OCI-LY1 (cell line): ENCODE results near the gene ZFHX3.

ENCODE experiments used
- H2AFZ ChIP-seq: fragments of 200-600 bp; sonication (generic), shearing (Covaris generic); 2 replicates; pipeline ENCODE4 v1.6.0; 2014; ENCODE audit warnings: antibody characterized with exemption, mild to moderate bottlenecking, low read length
- H3F3A ChIP-seq: fragments of 200-600 bp; sonication (generic), shearing (Covaris generic); 2 replicates; pipeline ENCODE4 v1.6.0; 2014; ENCODE audit warnings: mild to moderate bottlenecking, antibody characterized with exemption, low read length, moderate library complexity; ENCODE audit not compliant: insufficient read depth
- H3K27ac ChIP-seq: fragments of 200-600 bp; sonication (generic); 2 replicates; pipeline ENCODE4 v1.5.1; 2014; ENCODE audit warnings: low read length, mixed run types, mild to moderate bottlenecking, low read depth; ENCODE audit not compliant: poor library complexity, severe bottlenecking
- H3K27me3 ChIP-seq: fragments of 200-600 bp; sonication (generic); 2 replicates; pipeline ENCODE4 v1.6.0; 2014; ENCODE audit warnings: antibody characterized with exemption, mild to moderate bottlenecking, low read length, moderate library complexity; ENCODE audit not compliant: insufficient read depth
- H3K36me3 ChIP-seq: fragments of 200-600 bp; sonication (generic); 2 replicates; pipeline ENCODE4 v1.6.1; 2014; ENCODE audit warnings: mild to moderate bottlenecking, antibody characterized with exemption, low read length, moderate library complexity, mixed read lengths; ENCODE audit not compliant: insufficient read depth
- H3K4me1 ChIP-seq: fragments of 200-600 bp; sonication (generic); 2 replicates; pipeline ENCODE4 v1.5.1; 2014; ENCODE audit warnings: mild to moderate bottlenecking, low read length, moderate library complexity; ENCODE audit not compliant: insufficient read depth, severe bottlenecking
- H3K4me2 ChIP-seq: fragments of 200-600 bp; sonication (generic), shearing (Covaris generic); 2 replicates; pipeline ENCODE4 v1.6.1; 2014; ENCODE audit warnings: low read length
- H3K4me3 ChIP-seq: fragments of 200-600 bp; sonication (generic); 2 replicates; pipeline ENCODE4 v1.5.1; 2014; ENCODE audit warnings: low read length, low read depth, mild to moderate bottlenecking, mixed read lengths; ENCODE audit not compliant: poor library complexity, severe bottlenecking
- H3K79me2 ChIP-seq: fragments of 200-600 bp; shearing (Covaris generic); 2 replicates; pipeline ENCODE4 v1.6.1; 2016; ENCODE audit warnings: mixed run types, low read length, mixed read lengths; ENCODE audit not compliant: insufficient read depth
- H3K9ac ChIP-seq: fragments of 200-600 bp; sonication (generic), shearing (Covaris generic); 2 replicates; pipeline ENCODE4 v1.6.1; 2014; ENCODE audit warnings: mild to moderate bottlenecking, low read length, mixed read lengths
- H3K9me2 ChIP-seq: fragments of 200-600 bp; sonication (generic), shearing (Covaris generic); 2 replicates; pipeline ENCODE4 v1.6.1; 2014; ENCODE audit warnings: low read depth, mild to moderate bottlenecking, low read length, mixed read lengths
- H3K9me3 ChIP-seq: fragments of 200-600 bp; shearing (Covaris generic); 2 replicates; pipeline ENCODE4 v1.6.1; 2014; ENCODE audit warnings: low read length, mixed read lengths
- H4K20me1 ChIP-seq: fragments of 200-600 bp; sonication (generic), shearing (Covaris generic); 2 replicates; pipeline ENCODE4 v1.6.0; 2016; ENCODE audit warnings: mild to moderate bottlenecking, low read length; ENCODE audit not compliant: insufficient read depth
- CTCF ChIP-seq: fragments of 200-600 bp; sonication (generic), shearing (Covaris generic); IDR thresholded peaks from 2 replicates; pipeline ENCODE4 v1.5.1; 2017; ENCODE audit warnings: mild to moderate bottlenecking, antibody characterized with exemption, low read length, moderate library complexity, mixed read lengths
- EZH2 ChIP-seq: fragments of 200-600 bp; sonication (generic), shearing (Covaris generic); IDR thresholded peaks from 2 replicates; pipeline ENCODE4 v1.8.0; 2017; ENCODE audit warnings: borderline replicate concordance, mixed run types, mild to moderate bottlenecking, antibody characterized with exemption, low read length, moderate library complexity, mixed read lengths

ZFHX3 gene

GRCh38 chr16:72846594-72846993 is 201.3 kb downstream of the ZFHX3 start:
- H3K4me2 ChIP-seq, result no peak overlapping the region
- peaks cover 6% of the 10 kb centered on the region for H3K4me1 ChIP-seq
- no peaks in the 10 kb centered on the region for H3K79me2 ChIP-seq
- no peaks in the 10 kb centered on the region for H3K36me3 ChIP-seq
- H3K27me3 ChIP-seq, result no peaks in the 10 kb centered on the region; the same call in 1 of the 2 replicates
- no peak overlapping the region for H3K9ac ChIP-seq
- no peaks in the 10 kb centered on the region for H3F3A ChIP-seq
- H3K9me2 ChIP-seq, result no peaks in the 10 kb centered on the region
- H3K4me3 ChIP-seq, result no peak overlapping the region
- H4K20me1 ChIP-seq, result no peaks in the 10 kb centered on the region
- no peak for TF ChIP-seq EZH2
- no peak for TF ChIP-seq CTCF
- H3K9me3 ChIP-seq, result no peaks in the 10 kb centered on the region
- no peak overlapping the region for H2AFZ ChIP-seq
- no peak overlapping the region for H3K27ac ChIP-seq

- H3K27ac ChIP-seq, result no peak overlapping the region
- no peak overlapping the region for H3K4me2 ChIP-seq
- no peaks in the 10 kb centered on the region for H4K20me1 ChIP-seq
- no peak for TF ChIP-seq CTCF
- no peak for TF ChIP-seq EZH2
- H3K9me2 ChIP-seq, result no peaks in the 10 kb centered on the region
- H3K4me3 ChIP-seq, result no peak overlapping the region
- H3K79me2 ChIP-seq, result no peaks in the 10 kb centered on the region
- no peak overlapping the region for H3K9ac ChIP-seq
- H3K4me1 ChIP-seq, result peaks cover 6% of the 10 kb centered on the region
- no peaks in the 10 kb centered on the region for H3F3A ChIP-seq
- H2AFZ ChIP-seq, result no peak overlapping the region
- H3K36me3 ChIP-seq, result no peaks in the 10 kb centered on the region
- no peaks in the 10 kb centered on the region; the same call in 1 of the 2 replicates for H3K27me3 ChIP-seq
- H3K9me3 ChIP-seq, result no peaks in the 10 kb centered on the region
These were observed 202.5 kb downstream of the ZFHX3 start for GRCh38 chr16:72845322-72846020.

GRCh38 chr16:72844225-72844920 is 203.6 kb downstream of the ZFHX3 start:
- no peaks in the 10 kb centered on the region; the same call in 1 of the 2 replicates for H3K27me3 ChIP-seq
- no peak overlapping the region for H3K4me2 ChIP-seq
- no peaks in the 10 kb centered on the region for H3K36me3 ChIP-seq
- no peaks in the 10 kb centered on the region for H3F3A ChIP-seq
- no peaks in the 10 kb centered on the region for H4K20me1 ChIP-seq
- no peak for TF ChIP-seq CTCF
- no peak for TF ChIP-seq EZH2
- H3K27ac ChIP-seq, result no peak overlapping the region
- H3K4me1 ChIP-seq, result peaks cover 6% of the 10 kb centered on the region
- no peak overlapping the region for H2AFZ ChIP-seq
- no peaks in the 10 kb centered on the region for H3K9me2 ChIP-seq
- no peaks in the 10 kb centered on the region for H3K9me3 ChIP-seq
- H3K79me2 ChIP-seq, result no peaks in the 10 kb centered on the region
- H3K9ac ChIP-seq, result no peak overlapping the region
- H3K4me3 ChIP-seq, result no peak overlapping the region
